ENCODE data around the gene SSX2IP.

GRCh38 chr1:84620720-84621313 is 69.4 kb downstream of the SSX2IP start:
- TF ChIP-seq CTCF (conservative IDR thresholded peaks at IDR 0.05; ENCODE audit: low read depth, low read length) (peak; percentile 98), EZH2 (IDR thresholded peaks at IDR 0.05; ENCODE audit: low read length, unreplicated experiment) (no peak), EZH2phosphoT487 (IDR thresholded peaks at IDR 0.05; ENCODE audit: borderline replicate concordance, low read length) (no peak)
